Liver (tissue), 9 donors: ENCODE results near the gene MAP2K7. TPM values are rescaled to one million over a fixed set of nuclear protein-coding genes. Genes with fewer than 3 reads are reported as not detected.

Experiments
- DNase-seq: peaks from one replicate; pipeline ENCODE4 v3.0.0-alpha.2; 2017; ENCODE audit warnings: low spot score
- H3K27ac ChIP-seq, 2 donors: one replicate each; pipeline ENCODE4 v1.7.0; 2013; ENCODE audit warnings: inconsistent platforms in 2 of 2, low read length in 2 of 2, control low read depth in 1 of 2, low read depth in 1 of 2, mild to moderate bottlenecking in 1 of 2
- H3K27me3 ChIP-seq, 4 donors: one replicate each; pipeline versions ENCODE4 v1.6.1 to v1.7.0; 2013; ENCODE audit warnings: low read length in 3 of 4, inconsistent platforms in 1 of 4, mild to moderate bottlenecking in 1 of 4, moderate library complexity in 1 of 4; ENCODE audit not compliant: control insufficient read depth in 4 of 4, insufficient read depth in 4 of 4
- H3K36me3 ChIP-seq, 4 donors: one replicate each; pipeline versions ENCODE4 v1.6.1 to v1.7.0; 2013; ENCODE audit warnings: low read length in 3 of 4, mild to moderate bottlenecking in 3 of 4, low read depth in 1 of 4, moderate library complexity in 1 of 4; ENCODE audit not compliant: control insufficient read depth in 4 of 4, insufficient read depth in 3 of 4
- H3K4me1 ChIP-seq, 4 donors: one replicate each; pipeline versions ENCODE4 v1.6.1 to v1.7.0; 2013; ENCODE audit warnings: low read length in 3 of 4, mild to moderate bottlenecking in 3 of 4, moderate library complexity in 1 of 4; ENCODE audit not compliant: control insufficient read depth in 4 of 4, insufficient read depth in 4 of 4
- H3K4me3 ChIP-seq, 3 donors: one replicate each; pipeline versions ENCODE4 v1.6.1 to v1.7.0; 2013; ENCODE audit warnings: low read length in 3 of 3, control low read depth in 1 of 3, low read depth in 1 of 3, mild to moderate bottlenecking in 1 of 3
- H3K9ac ChIP-seq, 2 donors: one replicate each; pipeline ENCODE4 v1.7.0; 2013; ENCODE audit warnings: low read length in 2 of 2, mild to moderate bottlenecking in 2 of 2, moderate library complexity in 2 of 2, control low read depth in 1 of 2, low read depth in 1 of 2
- H3K9me3 ChIP-seq, 4 donors: one replicate each; pipeline versions ENCODE4 v1.6.1 to v1.7.0; 2013; ENCODE audit warnings: low read length in 3 of 4; ENCODE audit not compliant: control insufficient read depth in 4 of 4
- ATF3 ChIP-seq: IDR thresholded peaks from 2 replicates; pipeline ENCODE4 v1.6.1; 2016; ENCODE audit warnings: antibody characterized with exemption
- CTCF ChIP-seq: fragments of 150-350 bp; IDR thresholded peaks from 2 replicates; pipeline ENCODE4 v1.5.1; 2017; ENCODE audit warnings: improper control_type of control experiment, low read depth, low read length; ENCODE audit not compliant: missing input control
- EGR1 ChIP-seq, 2 donors: IDR thresholded peaks; 2 replicates each; pipeline ENCODE4 v1.6.1; 2016 to 2018; ENCODE audit warnings: antibody characterized with exemption in 2 of 2, low read depth in 2 of 2
- FOXA1 ChIP-seq: IDR thresholded peaks from 2 replicates; pipeline ENCODE4 v1.6.1; 2016; ENCODE audit warnings: antibody characterized with exemption
- GABPA ChIP-seq, 2 donors: IDR thresholded peaks in 1 of 2; conservative IDR thresholded peaks in 1 of 2; 2 replicates each; pipeline ENCODE4 v1.6.1; 2016; ENCODE audit warnings: antibody characterized with exemption in 2 of 2, mild to moderate bottlenecking in 1 of 2, moderate library complexity in 1 of 2
- HNF4A ChIP-seq, 2 donors: conservative IDR thresholded peaks; 2 replicates each; pipeline ENCODE4 v1.6.1; 2016; ENCODE audit warnings: antibody characterized with exemption in 2 of 2, mild to moderate bottlenecking in 2 of 2
- HNF4G ChIP-seq: IDR thresholded peaks from 2 replicates; pipeline ENCODE4 v1.6.1; 2016; ENCODE audit warnings: antibody characterized with exemption
- MAX ChIP-seq: IDR thresholded peaks from 2 replicates; pipeline ENCODE4 v1.6.1; 2016; ENCODE audit warnings: antibody characterized with exemption
- NR2F2 ChIP-seq: IDR thresholded peaks from 2 replicates; pipeline ENCODE4 v1.6.1; 2016; ENCODE audit warnings: antibody characterized with exemption
- RAD21 ChIP-seq, 2 donors: IDR thresholded peaks; 2 replicates each; pipeline ENCODE4 v1.6.1; 2016; ENCODE audit warnings: antibody characterized with exemption in 2 of 2, mild to moderate bottlenecking in 2 of 2
- SP1 ChIP-seq: IDR thresholded peaks from 2 replicates; pipeline ENCODE4 v1.6.1; 2018; ENCODE audit warnings: antibody characterized with exemption, mild to moderate bottlenecking
- TAF1 ChIP-seq: conservative IDR thresholded peaks from 2 replicates; pipeline ENCODE4 v1.6.1; 2016; ENCODE audit warnings: antibody characterized with exemption, mild to moderate bottlenecking
- YY1 ChIP-seq: IDR thresholded peaks from 2 replicates; pipeline ENCODE4 v1.6.1; 2016; ENCODE audit warnings: antibody characterized with exemption, mild to moderate bottlenecking
- ZBTB33 ChIP-seq: IDR thresholded peaks from 2 replicates; pipeline ENCODE4 v1.6.1; 2016; ENCODE audit warnings: antibody characterized with exemption
- WGBS: extraction: QIAGEN DNeasy Blood & Tissue Kit; methylation state at CpG from one replicate; pipeline ENCODE4 v1.1.7; 2013; 5-methylcytosine and 5-hydroxymethylcytosine counted together
- polyA plus RNA-seq, 2 donors: library from polyadenylated mRNA; stranded (reverse) in 1 of 2; unstranded in 1 of 2; fragments of 200-250 nt in 1 of 2; fragments of >200 nt in 1 of 2; fragmentation: Nextera tagmentation in 1 of 2; extraction: Ambion mirVana in 1 of 2; gene quantifications; one replicate each; pipeline versions ENCODE4 v1.2.1 to v1.2.3, GENCODE V29; 2013 to 2015
- total RNA-seq, 2 donors: library from RNA; depleted of rRNA; stranded (reverse); fragments of >200 nt; gene quantifications; one replicate each; pipeline ENCODE4 v1.2.3, GENCODE V29; 2014
- donor health status: healthy.
- donor health status: healthy.
- donor health status: healthy.
- donor health status: healthy.
- donor health status: healthy.

The MAP2K7 gene
- total and polyA plus RNA-seq, 4 donors = 3.0 to 11.7 (median 9.5) TPM

- H3K9me3 ChIP-seq = no peaks in the 10 kb centered on the region
- peaks cover 17 to 51% (median 29%) of the 10 kb centered on the region in 4 donors for H3K4me1 ChIP-seq
- H3K9ac ChIP-seq = no peak overlapping the region
- H3K4me3 ChIP-seq = peak overlapping the region in 1 of 3 donors; percentile 40
- H3K27ac ChIP-seq = no peak overlapping the region
- no peak for DNase-seq
- peaks cover 0 to 20% (median 10%) of the 10 kb centered on the region in 4 donors for H3K36me3 ChIP-seq
- TF ChIP-seq GABPA (IDR thresholded peaks at IDR 0.05 in 1 of 2, conservative IDR thresholded peaks at IDR 0.05 in 1 of 2) (no peak), HNF4G (no peak), EGR1 (IDR thresholded peaks at IDR 0.05; ENCODE audit: low read depth in 2 of 2) (no peak), ZBTB33 (no peak), NR2F2 (no peak), ATF3 (no peak), SP1 (no peak), CTCF (no peak), FOXA1 (no peak), HNF4A (conservative IDR thresholded peaks at IDR 0.05) (no peak), RAD21 (IDR thresholded peaks at IDR 0.05) (no peak)
- 47% methylated on average over 24 of the region's 24 CpGs for WGBS
- H3K27me3 ChIP-seq = no peaks in the 10 kb centered on the region
These were observed 11.8 kb downstream of the MAP2K7 start for GRCh38 chr19:7915250-7916102.

- TF ChIP-seq MAX (no peak), FOXA1 (no peak), YY1 (no peak), CTCF (no peak), HNF4A (conservative IDR thresholded peaks at IDR 0.05) (no peak), ZBTB33 (no peak), TAF1 (no peak)
- Histone ChIP-seq H3K36me3 (peaks cover 0 to 12% (median 5%) of the 10 kb centered on the region in 4 donors), H3K9ac (no peak overlapping the region), H3K4me3 (peak overlapping the region in 1 of 3 donors; percentile 40), H3K27ac (no peak overlapping the region), H3K4me1 (peaks cover 22 to 56% (median 33%) of the 10 kb centered on the region in 4 donors), H3K9me3 (no peaks in the 10 kb centered on the region), H3K27me3 (no peaks in the 10 kb centered on the region)
- under 1% methylated on average over 104 of the region's 104 CpGs for WGBS
- peak; percentile 52 for DNase-seq
These were observed 12.7 kb downstream of the MAP2K7 start for GRCh38 chr19:7916103-7916954.
